Measurements from ENCODE around the gene PPP2R3A.
"Not testable (repeated sequence)": the region's sequence is repeated elsewhere in the genome, so short reads cannot be mapped to it uniquely, and the experiment has no call there.

The PPP2R3A gene

GRCh38 chr3:136151219-136151618, 185.7 kb downstream of the PPP2R3A start:
- no peak for DNase-seq (ENCODE audit: low spot score)

GRCh38 chr3:136152176-136152843, 186.8 kb downstream of the PPP2R3A start:
- no peak for DNase-seq (ENCODE audit: low spot score)

- no peak for DNase-seq (ENCODE audit: low spot score)
These were observed 187.4 kb downstream of the PPP2R3A start for GRCh38 chr3:136152963-136153362.

GRCh38 chr3:136161516-136161915, 196.0 kb downstream of the PPP2R3A start:
- DNase-seq (ENCODE audit: low spot score) = no peak

DNA sequence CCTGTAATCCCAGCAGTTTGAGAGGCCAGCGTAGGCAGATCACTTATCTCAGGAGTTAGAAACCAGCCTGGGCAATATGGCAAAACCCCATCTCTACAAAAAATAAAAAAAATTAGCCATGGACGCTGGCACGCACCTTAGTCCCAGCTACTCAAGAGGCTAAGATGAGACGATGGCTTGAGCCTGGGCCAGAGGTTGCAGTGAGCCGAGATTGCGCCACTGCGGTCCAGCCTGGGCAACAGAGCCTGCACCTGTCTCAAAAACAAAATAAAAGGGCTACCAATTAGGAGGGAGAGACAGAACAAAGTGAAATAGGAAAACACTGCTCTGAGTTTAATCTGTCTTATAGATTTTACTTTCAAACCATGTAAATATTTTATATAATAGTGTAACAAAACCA, 196.8 kb downstream of the PPP2R3A start:
- DNase-seq (ENCODE audit: low spot score) = no peak

DNA sequence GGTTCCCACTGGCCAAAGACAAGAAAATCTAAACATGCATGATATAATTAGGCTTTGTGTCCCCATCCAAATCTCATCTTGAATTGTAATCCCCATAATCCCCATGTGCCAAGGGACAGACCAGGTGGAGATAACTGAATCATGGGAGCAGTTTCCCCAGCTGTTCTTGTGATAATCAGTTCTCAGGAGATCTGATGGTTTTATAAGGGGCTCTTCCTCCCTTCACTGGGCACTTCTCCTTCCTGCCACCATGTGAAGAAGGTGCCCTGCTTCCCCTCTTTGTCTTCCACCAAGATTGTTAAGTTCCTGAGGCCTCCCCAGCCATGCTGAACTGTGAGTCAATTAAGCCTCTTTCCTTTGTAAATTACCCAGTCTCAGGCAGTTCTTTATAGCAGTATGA, 198.1 kb downstream of the PPP2R3A start:
- not testable (repeated sequence) for DNase-seq (ENCODE audit: low spot score)

- DNase-seq (ENCODE audit: low spot score) = no peak
These were observed 201.0 kb downstream of the PPP2R3A start for GRCh38 chr3:136166507-136166906.

- DNase-seq (ENCODE audit: low spot score) = not testable (repeated sequence)
These were observed 202.7 kb downstream of the PPP2R3A start for GRCh38 chr3:136168236-136168635.

GRCh38 chr3:136171097-136171542, 205.6 kb downstream of the PPP2R3A start:
- no peak for DNase-seq (ENCODE audit: low spot score)

DNA sequence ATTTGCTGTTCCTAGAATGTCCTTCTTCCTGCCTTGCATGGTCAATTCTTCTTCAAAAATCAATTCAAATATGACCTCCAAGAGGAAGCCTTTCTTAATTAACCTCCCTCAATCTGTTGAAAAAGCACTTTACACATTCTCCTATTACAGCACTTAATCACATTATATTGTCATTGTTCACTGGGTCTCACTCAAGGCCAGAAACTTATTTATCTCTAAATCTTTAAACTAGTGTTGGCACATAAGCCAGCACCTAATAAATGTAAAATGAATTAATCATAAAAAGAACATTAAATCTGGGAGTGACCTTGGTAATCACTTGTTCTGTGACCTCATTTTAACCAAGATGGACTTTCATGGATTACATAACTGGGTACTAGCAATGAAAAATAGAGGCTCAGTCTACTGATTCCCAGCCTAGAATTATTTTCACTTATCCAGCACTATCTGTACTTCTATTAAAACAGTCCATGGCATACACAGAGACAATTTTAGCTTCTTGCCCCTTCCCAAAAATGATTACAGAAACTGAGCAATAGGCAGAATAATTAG, 208.5 kb downstream of the PPP2R3A start:
- no peak for DNase-seq (ENCODE audit: low spot score)

GRCh38 chr3:136177876-136178275, 212.3 kb downstream of the PPP2R3A start:
- no peak for DNase-seq (ENCODE audit: low spot score)

GRCh38 chr3:136181741-136182140, 216.2 kb downstream of the PPP2R3A start:
- no peak for DNase-seq (ENCODE audit: low spot score)

- DNase-seq (ENCODE audit: low spot score) = no peak
These were observed 219.2 kb downstream of the PPP2R3A start for GRCh38 chr3:136184703-136185102.

DNA sequence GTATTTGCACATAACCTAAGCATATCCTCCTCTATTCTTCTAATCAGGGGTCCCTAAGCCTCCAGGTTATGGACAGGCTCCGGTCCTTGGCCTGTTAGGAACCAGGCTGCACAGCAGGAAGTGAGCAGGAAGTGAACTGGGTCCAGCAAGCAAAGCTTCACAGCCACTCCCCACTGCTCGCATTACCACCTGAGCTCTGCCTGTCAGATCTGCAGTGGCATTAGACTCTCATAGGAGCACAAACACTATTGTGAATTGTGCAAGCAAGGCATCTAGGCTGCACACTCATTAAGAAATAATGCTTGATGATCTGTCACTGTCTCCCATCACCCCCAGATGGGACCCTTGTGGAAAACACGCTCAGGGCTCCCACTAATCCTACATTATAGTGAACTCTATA, 220.8 kb downstream of the PPP2R3A start:
- no peak for DNase-seq (ENCODE audit: low spot score)

GRCh38 chr3:136186846-136187245, 221.3 kb downstream of the PPP2R3A start:
- DNase-seq (ENCODE audit: low spot score) = no peak

GRCh38 chr3:136187868-136188267, 222.3 kb downstream of the PPP2R3A start:
- no peak for DNase-seq (ENCODE audit: low spot score)

GRCh38 chr3:136189043-136189442, 223.5 kb downstream of the PPP2R3A start:
- DNase-seq (ENCODE audit: low spot score) = no peak

DNA sequence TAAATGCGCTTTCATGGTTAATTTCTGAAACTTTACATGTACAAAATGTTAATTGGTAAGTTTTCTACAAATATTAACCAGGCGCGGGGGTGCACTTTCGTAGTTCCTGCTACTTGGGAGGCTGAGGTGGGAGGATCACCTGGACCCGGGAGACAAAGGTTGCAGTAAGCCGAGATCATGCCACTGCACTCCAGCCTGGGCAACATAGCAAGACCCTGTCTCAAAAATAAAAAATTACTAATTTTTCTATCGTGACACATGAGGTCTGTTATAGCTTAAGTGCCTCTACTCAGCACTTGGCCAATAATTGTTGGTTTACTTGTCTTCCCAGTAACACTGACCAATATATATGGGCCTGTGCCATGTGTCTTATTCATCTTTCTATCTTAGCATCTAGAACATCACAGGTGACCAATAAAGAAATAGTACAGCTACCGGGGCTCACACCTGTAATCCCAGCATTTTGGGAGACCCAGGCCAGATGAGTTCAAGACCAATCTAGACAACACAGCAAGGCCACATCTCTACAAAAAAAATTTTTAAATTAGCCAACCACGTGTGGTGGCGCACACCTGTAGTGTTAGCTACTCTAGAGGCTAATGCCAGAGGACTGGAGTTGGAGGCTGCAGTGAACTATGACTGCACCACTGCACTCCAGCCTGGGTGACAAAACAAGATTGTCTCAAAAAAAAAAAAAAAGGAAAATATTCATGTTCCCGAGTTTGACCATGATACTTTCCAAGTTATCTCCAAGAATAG, 224.5 kb downstream of the PPP2R3A start:
- DNase-seq (ENCODE audit: low spot score) = no peak

- not testable (repeated sequence) for DNase-seq (ENCODE audit: low spot score)
These were observed 226.7 kb downstream of the PPP2R3A start for GRCh38 chr3:136192195-136192594.

DNA sequence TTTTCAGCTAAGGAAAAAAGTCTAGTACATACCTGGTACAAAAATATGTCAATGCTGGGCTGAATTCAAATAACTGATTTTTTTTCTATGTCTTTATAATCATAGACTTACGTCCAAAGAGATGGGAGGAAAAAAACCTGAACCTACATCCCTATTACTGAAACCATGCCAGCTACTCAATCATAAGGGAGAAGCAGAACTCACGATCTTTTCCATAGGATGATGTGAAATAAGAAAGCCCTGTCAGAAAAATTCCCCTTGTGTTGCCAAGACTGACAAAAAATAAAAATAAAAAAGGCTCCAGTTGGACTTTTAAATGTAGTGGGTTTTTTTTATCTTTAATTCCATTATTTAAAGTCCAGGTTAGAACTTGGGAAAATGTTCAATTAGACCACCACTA, 227.3 kb downstream of the PPP2R3A start:
- DNase-seq (ENCODE audit: low spot score) = no peak

GRCh38 chr3:136193278-136194054, 227.9 kb downstream of the PPP2R3A start:
- DNase-seq (ENCODE audit: low spot score) = no peak
